ENCODE data around the gene KIF25.

KIF25 gene

GRCh38 chr6:168016721-168017525, 19.5 kb downstream of the KIF25 start:
- no peak for DNase-seq (ENCODE audit: low read depth, low spot score)

GRCh38 chr6:168017629-168018028, 20.2 kb downstream of the KIF25 start:
- DNase-seq (ENCODE audit: low read depth, low spot score): no peak

GRCh38 chr6:168018664-168019063, 21.2 kb downstream of the KIF25 start:
- no peak for DNase-seq (ENCODE audit: low read depth, low spot score)

GRCh38 chr6:168020242-168020641, 22.8 kb downstream of the KIF25 start:
- DNase-seq (ENCODE audit: low read depth, low spot score): no peak

- DNase-seq (ENCODE audit: low read depth, low spot score): no peak
Measured at GRCh38 chr6:168021581-168021980, 24.1 kb downstream of the KIF25 start.

GRCh38 chr6:168022488-168023321, 25.2 kb downstream of the KIF25 start:
- DNase-seq (ENCODE audit: low read depth, low spot score): no peak

GRCh38 chr6:168024951-168025510, 27.6 kb downstream of the KIF25 start:
- peak; percentile 71 for DNase-seq (ENCODE audit: low read depth, low spot score)

- no peak for DNase-seq (ENCODE audit: low read depth, low spot score)
Measured at GRCh38 chr6:168025831-168026710, 28.6 kb downstream of the KIF25 start.

- DNase-seq (ENCODE audit: low read depth, low spot score): no peak
Measured at GRCh38 chr6:168026925-168027324, 29.5 kb downstream of the KIF25 start.

- no peak for DNase-seq (ENCODE audit: low read depth, low spot score)
Measured at GRCh38 chr6:168027521-168027920, 30.1 kb downstream of the KIF25 start.

- DNase-seq (ENCODE audit: low read depth, low spot score): no peak
Measured at GRCh38 chr6:168028181-168028580, 30.7 kb downstream of the KIF25 start.

GRCh38 chr6:168029459-168030217, 32.2 kb downstream of the KIF25 start:
- DNase-seq (ENCODE audit: low read depth, low spot score): no peak

- DNase-seq (ENCODE audit: low read depth, low spot score): no peak
Measured at GRCh38 chr6:168030218-168030746, 32.8 kb downstream of the KIF25 start.

- DNase-seq (ENCODE audit: low read depth, low spot score): no peak
Measured at GRCh38 chr6:168030908-168031307, 33.4 kb downstream of the KIF25 start.

GRCh38 chr6:168031411-168031971, 34.0 kb downstream of the KIF25 start:
- DNase-seq (ENCODE audit: low read depth, low spot score): peak; percentile 2

- DNase-seq (ENCODE audit: low read depth, low spot score): peak; percentile 66
Measured at GRCh38 chr6:168032005-168032760, 34.7 kb downstream of the KIF25 start.

GRCh38 chr6:168033791-168034190, 36.3 kb downstream of the KIF25 start:
- no peak for DNase-seq (ENCODE audit: low read depth, low spot score)

GRCh38 chr6:168034537-168034936, 37.1 kb downstream of the KIF25 start:
- DNase-seq (ENCODE audit: low read depth, low spot score): peak; percentile 51

GRCh38 chr6:168035098-168035660, 37.7 kb downstream of the KIF25 start:
- DNase-seq (ENCODE audit: low read depth, low spot score): peak; percentile 91
